ENCODE measurements around the gene TTLL8.

The TTLL8 gene

DNA sequence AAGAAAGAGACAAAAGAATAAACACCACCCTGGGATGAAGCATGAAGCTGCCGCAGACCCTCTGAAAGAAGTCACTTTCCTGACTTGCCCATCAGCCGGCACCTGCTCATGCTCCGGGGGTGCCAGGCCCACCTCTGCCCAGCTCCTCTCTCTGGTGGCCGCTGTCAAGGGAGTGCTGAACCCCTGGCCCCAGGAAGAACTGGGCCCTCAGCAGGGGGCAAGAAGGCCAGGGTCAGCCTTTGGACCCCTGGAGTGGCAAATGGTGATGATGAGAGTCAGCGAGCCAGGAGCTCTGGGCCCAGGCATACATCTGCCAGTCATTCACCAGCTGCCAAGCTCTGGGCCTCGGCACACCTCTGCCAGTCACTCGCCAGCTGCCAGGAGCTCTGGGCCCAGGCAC, 17.4 kb downstream of the TTLL8 start:
- no peak for DNase-seq

DNA sequence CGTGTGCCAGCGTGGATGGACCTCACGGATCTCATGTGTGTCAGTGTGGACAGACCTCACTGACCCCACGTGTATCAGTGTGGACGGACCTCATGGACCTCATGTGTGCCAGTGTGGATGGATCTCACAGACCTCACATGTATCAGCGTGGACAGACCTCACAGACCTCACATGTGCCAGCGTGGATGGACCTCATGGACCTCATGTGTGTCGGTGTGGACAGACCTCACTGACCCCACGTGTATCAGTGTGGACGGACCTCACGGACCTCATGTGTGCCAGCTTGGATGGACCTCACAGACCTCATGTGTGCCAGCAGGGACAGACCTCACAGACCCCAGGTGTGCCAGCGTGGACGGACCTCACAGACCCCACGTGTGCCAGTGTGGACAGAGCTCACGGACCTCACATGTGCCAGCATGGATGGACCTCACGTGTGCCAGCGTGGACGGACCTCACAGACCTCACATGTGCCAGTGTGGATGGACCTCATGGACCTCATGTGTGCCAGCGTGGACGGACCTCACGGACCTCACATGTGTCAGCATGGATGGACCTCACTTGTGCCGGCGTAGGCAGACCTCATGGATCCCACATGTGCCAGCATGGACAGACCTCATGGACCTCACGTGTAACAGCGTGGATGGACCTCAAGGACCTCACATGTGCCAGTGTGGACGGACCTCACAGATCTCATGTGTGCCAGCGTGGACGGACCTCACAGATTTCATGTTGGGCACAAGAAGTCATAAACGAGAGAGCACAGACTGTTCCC, 18.2 kb downstream of the TTLL8 start:
- no peak for DNase-seq

DNA sequence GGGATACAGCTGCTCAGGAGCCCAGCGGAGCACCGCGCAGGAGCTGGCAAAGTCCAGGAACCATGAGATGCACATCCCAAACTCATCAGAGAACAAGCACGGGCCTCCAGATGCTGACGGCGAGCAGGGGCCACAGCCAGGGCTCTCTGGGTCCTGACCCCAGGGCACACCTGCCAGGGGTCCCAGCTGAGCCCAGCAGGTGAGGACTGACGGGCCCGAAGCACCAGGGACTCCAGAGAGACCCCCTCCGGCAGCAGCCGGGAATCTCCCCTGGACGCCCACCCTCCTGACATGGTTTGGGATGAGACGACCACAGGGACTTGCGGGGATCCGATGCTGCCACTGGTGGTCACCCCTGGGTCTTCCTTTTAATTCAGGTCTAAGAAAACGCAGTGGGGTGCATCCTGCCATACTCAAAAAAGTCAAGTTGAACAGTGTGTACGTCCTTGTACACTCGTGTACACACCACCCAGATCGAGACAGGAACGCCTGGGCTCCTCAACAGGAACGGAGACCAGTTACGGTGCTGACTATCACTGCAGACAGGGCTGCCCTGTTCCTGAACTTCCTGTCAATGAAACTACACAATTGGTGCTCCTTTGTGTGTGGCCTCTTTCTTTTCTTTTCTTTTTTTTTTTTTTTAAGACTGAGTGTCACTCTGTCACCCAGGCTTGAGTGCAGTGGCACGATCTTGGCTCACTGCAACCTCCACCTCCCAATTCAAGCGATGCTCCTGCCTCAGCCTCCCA, 21.9 kb downstream of the TTLL8 start:
- DNase-seq, result no peak

DNA sequence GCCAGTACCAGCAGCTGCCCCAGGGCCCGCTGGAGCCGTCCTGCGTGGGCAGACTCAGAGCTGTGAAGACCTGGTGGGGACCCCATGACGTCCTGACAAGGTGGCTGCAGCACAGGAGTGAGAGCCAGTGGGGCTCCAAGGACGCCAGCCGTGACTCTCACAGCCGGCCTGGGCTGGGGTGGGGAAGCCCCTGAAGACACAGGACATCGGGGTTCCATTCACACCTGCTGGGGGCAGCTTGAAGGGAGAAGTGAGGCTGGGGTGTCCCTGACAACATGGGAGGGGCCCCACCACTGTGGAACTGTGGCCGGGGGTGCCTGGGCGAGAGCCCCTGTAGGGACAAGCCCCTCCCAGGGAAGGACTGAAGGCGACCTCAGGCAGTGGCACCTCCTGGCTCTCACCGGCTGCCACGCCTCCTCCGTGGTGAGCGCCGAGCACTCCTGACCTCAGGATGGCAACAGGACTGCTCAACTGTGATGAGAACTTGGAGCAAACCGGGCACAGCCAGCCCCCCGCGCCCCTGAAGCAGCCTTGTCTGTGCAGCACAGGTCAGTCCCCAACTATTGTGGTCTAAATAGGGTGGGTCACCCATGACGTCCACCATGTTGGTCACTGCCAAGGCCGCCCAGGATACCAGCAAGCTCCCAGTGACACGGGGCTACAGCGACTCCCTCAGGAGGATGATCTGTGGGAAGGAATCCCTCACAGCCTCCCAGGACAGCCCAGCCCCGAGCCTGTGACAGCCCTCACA, 22.8 kb downstream of the TTLL8 start:
- no peak for DNase-seq

DNA sequence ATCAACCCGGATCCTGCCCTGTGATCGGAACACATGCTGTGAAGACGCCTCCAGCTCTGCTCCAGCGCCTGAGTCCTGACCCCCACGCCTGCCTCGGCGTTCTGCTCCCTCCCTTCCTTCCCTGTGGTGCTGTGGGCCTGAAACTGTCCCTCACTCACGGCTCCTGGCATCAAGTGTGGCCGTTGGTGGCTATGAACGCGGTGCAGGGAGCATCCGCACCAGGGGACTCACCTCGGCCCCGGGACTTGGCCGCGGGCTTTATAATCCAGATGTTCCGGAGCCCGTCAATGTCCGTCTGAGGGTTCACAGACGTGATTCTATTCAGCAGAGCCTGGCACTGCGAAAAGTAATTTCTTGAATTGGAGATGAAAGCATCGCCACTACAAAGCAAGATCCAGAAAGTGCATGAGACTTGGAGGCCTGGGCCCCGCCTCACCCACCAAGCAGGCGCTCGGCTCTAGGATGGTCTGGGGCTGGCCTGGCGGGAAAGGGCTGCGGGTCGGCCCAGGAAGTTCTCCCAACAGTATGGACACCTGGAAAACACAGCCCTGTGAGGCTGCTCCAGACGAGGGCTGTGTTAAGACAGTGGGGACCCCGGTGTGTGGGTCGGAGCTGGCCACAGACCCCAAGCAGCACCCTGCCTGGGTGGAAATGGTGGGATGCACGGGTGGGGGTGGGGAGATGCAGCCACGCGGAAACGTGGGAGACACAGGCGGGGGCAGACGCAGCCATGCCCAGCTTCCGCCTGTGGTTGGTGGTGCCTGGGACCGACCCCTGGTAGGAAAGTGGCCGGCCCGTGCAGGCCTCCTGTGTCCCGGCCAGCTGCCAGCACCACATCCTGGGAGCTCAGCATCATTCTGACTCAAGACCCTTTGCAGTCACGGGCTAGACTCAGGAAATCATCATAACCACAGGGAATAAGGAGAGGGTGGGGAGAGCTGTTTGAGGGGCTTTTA, 23.7 kb downstream of the TTLL8 start:
- no peak for DNase-seq

DNA sequence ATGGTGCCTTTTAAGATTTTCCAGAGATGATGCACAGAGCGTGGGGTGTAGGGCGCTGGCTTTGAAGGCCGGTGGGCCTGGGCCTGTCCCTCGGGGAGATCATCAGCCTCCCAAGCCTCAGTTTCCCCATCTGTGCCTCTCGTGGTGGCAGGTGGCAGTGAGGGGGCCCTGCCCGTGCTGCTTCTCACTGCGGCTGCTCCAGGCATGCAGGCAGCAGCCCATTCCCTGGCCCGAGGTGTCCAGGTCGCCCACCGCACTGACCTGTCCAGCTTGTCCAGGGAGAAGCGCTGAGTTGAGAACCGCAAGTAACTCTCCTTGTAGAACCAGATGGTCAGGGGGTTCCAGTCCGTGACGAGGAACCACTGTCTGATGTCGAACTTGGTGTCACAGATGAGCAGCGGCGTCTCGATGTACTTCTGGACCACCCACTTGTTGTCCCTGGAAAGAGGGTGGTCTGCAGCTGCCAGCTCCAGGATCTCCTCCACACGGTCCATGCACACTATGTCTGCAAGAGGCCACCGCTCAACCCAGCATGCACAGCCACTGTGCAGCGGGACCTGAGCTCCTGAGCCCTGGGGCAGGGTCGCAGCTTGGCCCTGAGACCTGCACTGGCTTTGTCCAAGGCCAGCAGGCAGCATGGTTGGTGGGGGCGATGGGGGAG, 25.0 kb downstream of the TTLL8 start:
- no peak for DNase-seq

DNA sequence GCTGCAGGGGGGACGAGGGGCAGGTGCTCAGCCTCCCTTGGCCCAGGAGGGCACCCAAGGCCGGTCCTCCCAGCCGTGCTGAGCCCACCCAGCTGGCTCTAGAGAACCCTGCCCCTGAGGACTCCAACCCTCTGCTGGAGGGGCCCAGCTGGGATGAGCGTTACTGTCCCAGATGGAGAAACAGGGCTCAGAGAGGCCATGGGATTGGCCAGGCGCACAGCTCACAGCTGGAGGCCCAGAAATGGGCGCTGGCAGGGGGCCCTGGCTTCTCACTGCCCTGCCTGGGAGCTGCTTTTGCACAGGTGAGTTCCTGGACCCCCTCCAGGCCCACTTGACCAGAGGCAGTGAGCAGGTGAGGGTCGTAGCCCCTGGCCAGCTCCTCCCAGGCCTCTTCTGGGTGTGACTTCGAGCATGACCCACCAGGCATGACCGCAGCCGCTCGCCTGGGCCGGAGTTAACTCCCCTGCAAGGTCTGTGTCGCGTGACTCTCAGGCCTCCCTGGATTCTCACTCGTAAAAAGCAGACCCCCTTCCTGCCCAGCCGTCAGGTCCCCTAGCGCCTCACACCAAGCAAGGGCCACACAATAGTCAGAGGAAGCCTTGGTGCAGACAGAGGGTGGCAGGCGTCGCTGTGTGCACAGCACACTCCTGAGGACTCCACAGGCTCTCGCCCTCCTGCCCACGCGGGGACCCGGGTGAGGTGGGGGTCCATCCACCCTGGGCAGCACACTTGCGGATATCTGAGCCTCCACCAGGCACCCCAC, 25.8 kb downstream of the TTLL8 start:
- DNase-seq, result no peak

DNA sequence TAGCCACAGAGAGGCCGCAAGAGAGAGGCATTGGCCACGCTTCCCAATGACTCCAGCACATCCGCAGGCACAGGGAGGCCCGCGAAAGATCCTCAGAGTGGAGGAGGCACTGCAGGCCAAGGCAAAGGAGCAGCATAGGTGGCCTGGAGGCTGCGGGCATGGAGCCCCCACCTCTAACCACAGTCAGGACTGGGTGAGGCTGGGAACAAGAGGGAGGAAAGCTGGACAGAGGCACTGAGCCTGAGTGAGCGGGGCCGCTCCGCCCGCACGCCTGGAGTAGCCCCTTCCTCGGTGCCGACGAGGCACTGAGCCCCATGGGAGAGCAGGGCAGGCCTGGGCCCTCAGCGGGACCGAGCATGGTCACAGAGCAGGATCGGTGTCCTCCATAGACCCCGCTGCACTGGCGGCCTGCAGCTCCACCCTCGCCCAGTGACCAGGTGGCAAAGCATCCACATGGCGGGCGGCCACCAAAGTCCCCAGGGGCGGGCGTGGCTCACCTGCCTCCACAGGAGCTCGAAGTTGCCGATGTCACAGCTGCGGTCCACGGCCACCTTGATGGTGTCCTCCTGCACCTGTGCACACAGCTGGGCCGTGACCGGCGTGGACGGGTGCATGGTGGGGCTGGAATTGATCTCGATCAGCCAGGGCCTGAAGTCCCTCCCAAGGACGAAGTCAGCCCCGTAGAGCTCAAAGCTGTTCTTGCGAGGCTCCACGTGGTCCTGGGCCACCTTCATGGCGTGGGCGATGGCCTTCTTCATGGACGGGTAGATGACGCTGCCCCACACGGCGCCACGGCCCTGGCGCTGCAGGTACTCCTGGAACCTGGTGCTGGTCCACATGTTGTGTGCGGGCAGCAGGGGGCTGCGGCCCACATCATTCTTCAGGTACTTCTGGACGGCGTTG, 26.7 kb downstream of the TTLL8 start:
- DNase-seq, result no peak

DNA sequence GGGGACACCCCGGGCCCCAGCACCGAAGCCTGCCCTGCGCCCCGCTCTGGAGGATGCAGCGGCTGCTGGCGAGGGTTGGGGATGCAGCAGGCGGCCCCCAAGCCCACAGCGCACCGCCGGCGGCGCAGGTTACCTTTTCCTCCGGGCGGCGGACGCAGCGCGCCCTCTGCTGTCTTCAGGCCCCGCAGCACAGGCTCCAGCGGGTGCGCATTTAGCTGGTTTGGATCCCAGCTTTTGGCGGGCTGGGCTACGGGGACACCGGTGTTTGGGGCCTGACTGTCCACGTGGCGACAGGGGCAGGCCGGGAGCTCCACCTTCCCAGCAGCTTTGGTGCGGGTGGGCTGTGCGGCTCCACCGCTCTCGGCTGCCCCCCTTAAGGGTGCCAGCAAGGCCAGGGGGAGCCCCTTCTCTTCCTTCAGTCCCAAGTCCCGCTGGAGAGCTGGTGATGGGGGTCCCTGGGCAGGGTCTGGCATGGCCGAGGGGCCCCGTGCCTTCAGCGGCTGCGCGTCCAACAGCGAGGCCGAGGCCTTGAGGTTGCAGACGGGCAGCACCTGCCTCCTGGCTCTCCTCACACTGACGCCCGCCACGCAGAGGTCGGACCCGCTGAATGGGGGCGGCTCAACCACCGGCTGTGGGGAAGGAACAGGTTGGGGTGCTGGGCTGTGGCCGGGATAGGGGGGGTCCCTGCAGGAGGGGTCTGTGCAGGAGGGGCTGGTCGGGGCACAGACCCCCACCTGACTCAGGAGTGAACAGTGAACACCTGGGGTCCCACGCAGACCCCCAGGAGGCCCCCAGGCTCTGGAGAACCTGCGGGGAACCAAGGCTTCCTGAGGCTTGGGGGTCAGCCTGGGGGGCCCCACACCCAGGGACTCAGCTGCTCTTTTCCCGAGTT, 27.6 kb downstream of the TTLL8 start:
- DNase-seq, result no peak

DNA sequence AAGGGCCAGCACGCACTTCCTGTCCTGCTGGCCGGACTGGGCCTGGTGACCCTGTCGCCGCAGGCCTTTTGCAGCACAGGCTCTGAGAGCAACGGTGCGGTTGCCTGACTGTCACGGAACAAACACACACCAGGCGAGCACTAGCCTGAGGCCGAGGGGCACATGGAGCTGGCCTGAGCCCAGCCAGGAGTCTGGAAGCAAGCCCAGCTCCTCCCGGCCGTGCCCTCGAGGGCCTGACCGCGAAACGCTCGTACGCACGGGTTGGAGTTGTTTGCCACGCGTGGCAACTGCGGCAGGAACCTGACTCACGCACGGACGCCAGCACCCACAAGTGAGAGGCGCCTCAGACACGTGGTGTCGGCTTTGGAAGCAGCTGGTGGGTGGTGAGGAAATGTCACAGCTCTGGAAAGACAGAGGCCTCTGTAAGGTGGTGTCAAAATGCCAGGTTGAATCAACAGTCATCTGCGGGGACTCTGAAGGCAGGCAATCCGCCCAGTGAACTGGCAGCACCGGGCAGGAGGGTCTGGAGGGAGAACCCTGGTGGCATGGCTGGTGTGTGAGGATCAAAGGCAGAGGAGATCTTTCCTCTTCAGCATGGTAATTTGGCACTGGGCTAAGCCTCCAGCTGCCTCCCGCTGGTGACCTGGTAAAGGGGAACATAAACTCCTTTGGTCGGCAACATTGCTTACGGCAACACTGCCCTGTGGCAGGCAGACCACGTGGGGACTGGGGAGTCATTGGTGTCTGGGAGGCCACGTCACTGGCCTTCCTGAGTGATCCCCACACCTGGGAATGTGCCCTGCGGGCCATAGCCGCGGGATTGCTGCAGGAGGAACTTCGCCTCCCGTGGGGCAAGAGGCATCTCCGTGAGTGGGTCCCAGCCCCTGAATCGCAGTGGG, 30.2 kb downstream of the TTLL8 start:
- DNase-seq, result no peak

DNA sequence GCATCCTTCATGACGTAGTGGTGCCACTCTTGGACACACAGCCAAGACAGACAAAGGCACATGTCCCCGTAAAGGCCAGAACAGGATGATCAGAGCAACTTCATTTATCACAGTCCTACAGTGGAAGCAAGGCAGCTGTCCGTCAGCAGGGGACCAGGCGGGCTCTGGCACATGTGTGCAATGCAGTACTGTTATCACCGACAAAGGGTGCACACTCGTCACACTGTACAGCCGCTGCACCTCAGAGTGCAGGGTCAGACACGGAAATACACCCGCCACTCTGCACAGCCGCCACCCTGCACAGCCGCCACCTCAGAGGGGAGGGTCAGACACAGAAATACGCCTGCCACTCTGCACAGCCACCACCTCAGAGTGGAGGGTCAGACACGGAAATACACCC, 32.1 kb downstream of the TTLL8 start:
- no peak for DNase-seq

DNA sequence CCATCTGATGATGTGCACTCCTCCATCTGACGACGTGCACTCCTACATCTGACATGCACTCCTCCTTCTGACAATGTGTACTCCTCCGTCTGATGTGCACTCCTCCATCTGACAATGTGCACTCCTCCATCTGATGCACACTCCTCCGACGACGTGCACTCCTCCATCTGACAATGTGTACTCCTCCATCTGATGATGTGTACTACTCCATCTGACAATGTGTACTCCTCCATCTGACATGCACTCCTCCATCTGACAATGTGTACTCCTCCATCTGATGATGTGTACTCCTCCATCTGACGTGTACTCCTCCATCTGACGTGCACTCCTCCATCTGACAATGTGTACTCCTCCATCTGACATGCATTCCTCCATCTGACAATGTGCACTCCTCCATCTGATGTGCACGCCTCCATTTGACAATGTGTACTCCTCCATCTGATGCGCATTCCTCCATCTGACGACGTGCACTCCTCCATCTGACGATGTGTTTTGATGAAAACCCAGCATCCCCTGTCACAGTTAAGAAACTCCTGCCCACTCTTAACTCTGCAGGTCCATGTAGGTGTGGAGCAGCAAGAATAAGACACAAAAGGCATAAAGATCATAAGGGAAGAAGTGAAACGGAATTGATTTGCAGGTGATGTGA, 35.8 kb downstream of the TTLL8 start:
- no peak for DNase-seq

DNA sequence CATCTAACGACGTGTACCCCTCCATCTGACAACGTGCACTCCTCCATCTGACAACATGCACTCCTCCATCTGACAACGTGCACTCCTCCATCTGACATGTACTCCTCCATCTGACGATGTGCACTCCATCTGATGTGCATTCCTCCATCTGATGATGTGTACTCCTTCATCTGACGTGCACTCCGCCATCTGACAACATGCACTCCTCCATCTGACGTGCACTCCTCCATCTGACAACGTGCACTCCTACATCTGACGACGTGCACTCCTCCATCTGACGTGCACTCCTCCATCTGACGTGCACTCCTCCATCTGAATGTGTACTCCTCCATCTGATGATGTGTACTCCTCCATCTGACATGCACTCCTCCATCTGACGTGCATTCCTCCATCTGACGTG, 37.5 kb downstream of the TTLL8 start:
- DNase-seq, result no peak

DNA sequence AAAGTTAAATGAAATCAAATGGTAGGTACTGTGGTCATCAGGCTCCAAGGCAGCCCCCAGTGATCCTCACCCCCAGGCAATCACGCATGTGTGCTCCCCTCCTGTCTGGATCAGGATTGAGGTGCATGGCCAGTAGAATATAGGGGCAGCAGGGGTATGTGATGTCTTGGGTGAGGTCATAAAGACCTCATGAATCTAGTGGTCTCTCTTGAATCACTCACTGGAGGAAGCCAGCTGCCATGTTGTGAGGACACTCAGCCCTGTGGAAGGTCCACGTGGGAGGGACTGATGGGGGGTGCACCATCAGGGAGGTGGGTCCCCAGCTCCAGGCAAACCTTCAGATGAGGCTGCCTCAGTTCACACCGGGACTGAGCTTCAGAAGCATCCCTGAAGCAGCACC, 38.8 kb downstream of the TTLL8 start:
- no peak for DNase-seq

DNA sequence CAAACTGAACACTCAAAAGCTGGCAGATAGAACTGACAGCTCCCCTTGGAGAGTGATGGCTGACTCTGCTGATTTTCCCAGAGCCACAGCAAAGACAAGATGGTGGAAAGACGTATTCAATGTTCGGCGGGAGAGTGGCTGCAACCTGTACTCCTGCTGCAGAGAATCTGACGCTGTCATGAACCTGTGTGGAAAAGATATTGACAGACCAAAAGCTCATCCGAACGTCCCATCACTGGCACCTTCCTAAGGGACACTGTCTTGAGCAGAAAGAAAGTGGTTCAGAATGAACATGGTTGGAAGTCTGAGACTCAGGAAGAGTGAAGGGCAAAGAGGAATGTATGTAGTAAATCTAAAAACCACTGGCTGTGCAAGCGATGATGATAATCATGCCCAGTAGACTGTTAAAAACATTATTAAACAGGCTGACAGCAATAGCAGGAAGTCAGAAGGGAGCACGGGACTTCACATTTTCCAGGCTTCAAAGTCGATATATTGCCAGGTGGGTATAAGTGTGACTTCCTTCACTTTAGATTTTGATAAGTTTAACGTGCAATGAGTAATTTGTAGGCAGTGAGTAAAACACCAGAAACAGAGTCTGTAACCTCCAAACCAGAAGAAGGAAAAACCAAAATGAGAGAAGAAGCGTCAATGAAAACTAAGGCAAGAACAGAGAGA, 39.4 kb downstream of the TTLL8 start:
- DNase-seq, result no peak

DNA sequence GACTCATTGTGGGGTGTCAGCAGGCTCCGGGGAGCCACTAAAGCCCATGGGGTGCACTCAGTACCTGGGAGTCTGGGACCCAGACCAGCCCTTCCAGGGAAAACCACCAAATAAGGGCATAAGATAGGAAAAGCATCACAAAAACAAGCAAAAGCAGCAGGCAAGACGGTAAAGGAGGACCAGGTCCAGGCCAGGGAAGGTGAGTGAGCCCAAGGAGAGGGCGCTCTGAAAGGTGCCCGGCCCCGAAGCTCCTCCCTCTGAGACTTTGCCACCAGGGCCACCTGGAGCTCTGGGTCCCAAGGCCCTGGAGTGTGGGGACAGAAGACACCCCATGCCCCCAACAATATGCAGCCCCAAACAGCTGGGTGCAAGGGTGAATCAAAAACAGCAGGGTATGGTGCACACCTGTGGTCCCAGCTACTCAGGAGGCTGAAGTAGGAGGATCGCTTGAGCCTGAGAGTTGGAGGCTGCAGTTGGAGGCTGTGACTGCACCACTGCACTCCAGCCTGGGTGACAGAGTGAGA, 40.3 kb downstream of the TTLL8 start:
- no peak for DNase-seq

Data from NCI-H1048 (cell line).